IMR-90 (cell line): ENCODE results near the gene HLX. TPM values are rescaled to one million over a fixed set of nuclear protein-coding genes. Genes with fewer than 3 reads are reported as not detected.

ENCODE experiments used
- ATAC-seq: fragments of 200-7000 bp; cut with Tn5 transposase; 2 replicates; pipeline ENCODE4 v1.9.1; 2020; ENCODE audit warnings: low read depth, mild to moderate bottlenecking, moderate library complexity
- BruUV-seq: library from RNA; stranded (reverse); fragments of 400-500 nt; replicated peaks from 2 replicates; lab custom pipeline; 2021; lab: Mats Ljungman, UMichigan
- CTCF ChIA-PET: fragments of 300-600 bp; formaldehyde crosslinking; extraction: SDS; loops from one replicate; lab custom pipeline; 2021; ENCODE audit warnings: antibody characterized with exemption; lab: Yijun Ruan, JAX
- POLR2A ChIA-PET: fragments of 300-600 bp; sonication (Branson Sonifier 250); formaldehyde crosslinking; loops from one replicate; lab custom pipeline; 2022; ENCODE audit warnings: antibody characterized with exemption; ENCODE audit not compliant: unreplicated experiment; lab: Charles Lee
- DNase-seq: peaks from one replicate; pipeline ENCODE4 v3.0.0; 2013
- H2AFZ ChIP-seq: replicated peaks from 2 replicates; pipeline ENCODE3; 2013; ENCODE audit warnings: low read length, mild to moderate bottlenecking; ENCODE audit not compliant: poor library complexity
- H2AK5ac ChIP-seq: 2 replicates; pipeline ENCODE4 v1.6.1; 2013; ENCODE audit warnings: low read depth, low read length, inconsistent platforms
- H2AK9ac ChIP-seq: replicated peaks from 2 replicates; pipeline ENCODE3; 2013; ENCODE audit warnings: mild to moderate bottlenecking, low read depth, low read length, moderate library complexity; ENCODE audit not compliant: poor library complexity
- H2BK120ac ChIP-seq: 2 replicates; pipeline ENCODE4 v1.6.1; 2013; ENCODE audit warnings: low read depth, low read length, inconsistent platforms
- H2BK15ac ChIP-seq: 3 replicates; pipeline ENCODE4 v1.6.1; 2013; ENCODE audit warnings: low read depth, low read length, inconsistent platforms
- H2BK20ac ChIP-seq: 2 replicates; pipeline ENCODE4 v1.6.1; 2013; ENCODE audit warnings: low read depth, mild to moderate bottlenecking, inconsistent platforms, low read length, moderate library complexity
- H2BK5ac ChIP-seq: 2 replicates; pipeline ENCODE4 v1.6.1; 2013; ENCODE audit warnings: mild to moderate bottlenecking, low read depth, low read length, inconsistent platforms; ENCODE audit not compliant: poor library complexity, severe bottlenecking
- H3K14ac ChIP-seq: replicated peaks from 2 replicates; pipeline ENCODE4 v1.6.1; 2013; ENCODE audit warnings: low read depth, low read length, inconsistent platforms
- H3K18ac ChIP-seq: 2 replicates; pipeline ENCODE4 v1.6.1; 2013; ENCODE audit warnings: low read depth, low read length, control low read depth
- H3K23ac ChIP-seq: 2 replicates; pipeline ENCODE4 v1.6.1; 2013; ENCODE audit warnings: low read depth, low read length, inconsistent platforms
- H3K27ac ChIP-seq: 2 replicates; pipeline ENCODE4 v1.5.1; 2013; ENCODE audit warnings: mild to moderate bottlenecking, control low read depth, low read length; ENCODE audit not compliant: insufficient read depth
- H3K27me3 ChIP-seq: 2 replicates; pipeline ENCODE4 v1.6.1; 2013; ENCODE audit warnings: low read length; ENCODE audit not compliant: control insufficient read depth, insufficient read depth
- H3K36me3 ChIP-seq: 2 replicates; pipeline ENCODE4 v1.6.1; 2013; ENCODE audit warnings: low read length, mixed read lengths; ENCODE audit not compliant: control insufficient read depth, insufficient read depth
- H3K4ac ChIP-seq: 2 replicates; pipeline ENCODE4 v1.6.1; 2013; ENCODE audit warnings: low read depth, low read length, inconsistent platforms
- H3K4me1 ChIP-seq: 2 replicates; pipeline ENCODE4 v1.6.1; 2013; ENCODE audit warnings: low read length, mixed read lengths; ENCODE audit not compliant: control insufficient read depth, insufficient read depth
- H3K4me2 ChIP-seq: 2 replicates; pipeline ENCODE4 v1.6.1; 2013; ENCODE audit warnings: low read depth, mild to moderate bottlenecking, control low read depth, low read length, moderate library complexity
- H3K4me3 ChIP-seq: 2 replicates; pipeline ENCODE4 v1.5.1; 2013; ENCODE audit warnings: low read depth, mild to moderate bottlenecking, control low read depth, low read length, moderate library complexity; ENCODE audit not compliant: insufficient read depth
- H3K56ac ChIP-seq: 2 replicates; pipeline ENCODE4 v1.6.1; 2013; ENCODE audit warnings: low read length, inconsistent platforms; ENCODE audit not compliant: insufficient read depth; ENCODE audit errors: extremely low read depth
- H3K79me1 ChIP-seq, 2 experiments: 2 replicates each; pipeline ENCODE4 v1.6.1; 2013; ENCODE audit warnings: low read length in 2 of 2, inconsistent platforms in 1 of 2, low read depth in 1 of 2
- H3K9ac ChIP-seq: 2 replicates; pipeline ENCODE4 v1.6.1; 2013; ENCODE audit warnings: low read depth, low read length, control low read depth
- H3K9me1 ChIP-seq: 2 replicates; pipeline ENCODE4 v1.6.1; 2013; ENCODE audit warnings: low read length, inconsistent platforms; ENCODE audit not compliant: insufficient read depth
- H3K9me3 ChIP-seq: 2 replicates; pipeline ENCODE4 v1.6.1; 2013; ENCODE audit warnings: low read length; ENCODE audit not compliant: control insufficient read depth, insufficient read depth
- H4K20me1 ChIP-seq: 2 replicates; pipeline ENCODE4 v1.6.1; 2013; ENCODE audit warnings: low read length, inconsistent platforms; ENCODE audit not compliant: insufficient read depth
- H4K5ac ChIP-seq: 2 replicates; pipeline ENCODE4 v1.6.1; 2013; ENCODE audit warnings: mild to moderate bottlenecking, low read depth, low read length, control low read depth
- H4K8ac ChIP-seq, 2 experiments: 2 replicates each; pipeline ENCODE4 v1.6.1; 2013; ENCODE audit warnings: low read depth in 2 of 2, low read length in 2 of 2, control low read depth in 1 of 2, inconsistent platforms in 1 of 2
- H4K91ac ChIP-seq: 2 replicates; pipeline ENCODE4 v1.6.1; 2013; ENCODE audit warnings: low read depth, low read length, inconsistent platforms; ENCODE audit not compliant: insufficient read depth
- BHLHE40 ChIP-seq: fragments of 150-350 bp; IDR thresholded peaks from 2 replicates; pipeline ENCODE4 v1.6.1; 2016; ENCODE audit warnings: mild to moderate bottlenecking, low read depth, low read length
- CEBPB ChIP-seq: IDR thresholded peaks from 2 replicates; pipeline ENCODE4 v1.6.1; 2012; ENCODE audit warnings: low read depth, low read length, improper control_type of control experiment
- FOS ChIP-seq: fragments of 150-350 bp; IDR thresholded peaks from 2 replicates; pipeline ENCODE4 v1.6.1; 2016; ENCODE audit warnings: low read depth, low read length
- MAFK ChIP-seq: IDR thresholded peaks from 2 replicates; pipeline ENCODE4 v1.6.1; 2012; ENCODE audit warnings: low read depth, low read length, improper control_type of control experiment
- RAD21 ChIP-seq: IDR thresholded peaks from 2 replicates; pipeline ENCODE4 v1.6.1; 2012; ENCODE audit warnings: low read length, improper control_type of control experiment
- RCOR1 ChIP-seq: IDR thresholded peaks from 2 replicates; pipeline ENCODE4 v1.6.1; 2012; ENCODE audit warnings: mild to moderate bottlenecking, low read length, improper control_type of control experiment; ENCODE audit not compliant: insufficient replicate concordance
- RFX5 ChIP-seq: IDR thresholded peaks from 2 replicates; pipeline ENCODE4 v1.8.0; 2012; ENCODE audit warnings: low read depth, mild to moderate bottlenecking, low read length, moderate library complexity
- SMC3 ChIP-seq: fragments of 150-350 bp; IDR thresholded peaks from 2 replicates; pipeline ENCODE4 v1.6.1; 2016; ENCODE audit warnings: low read depth, mild to moderate bottlenecking, antibody characterized with exemption, low read length, moderate library complexity
- WGBS, 2 experiments: methylation state at CpG; one replicate each; pipeline versions ENCODE4 v1.1.5 to v1.1.7; 2013; ENCODE audit warnings: missing lambda C conversion rate in 2 of 2; ENCODE audit not compliant: insufficient read length in 1 of 2; ENCODE audit errors: extremely low coverage in 2 of 2; 5-methylcytosine and 5-hydroxymethylcytosine counted together
- dilution Hi-C: fragments of 300-500 bp; cut with HindIII; formaldehyde crosslinking; loops from one replicate; pipeline ENCODE4 v1.14.3; 2018; ENCODE audit warnings: low sequenced_read_pairs; ENCODE audit not compliant: unreplicated experiment
- in situ Hi-C: fragments of 300-500 bp; cut with MboI; formaldehyde crosslinking; loops from 3 replicates; pipeline ENCODE4 v1.14.3; 2019; ENCODE audit warnings: low sequenced_read_pairs, inconsistent platforms, mixed read lengths
- intact Hi-C: fragments of 100-400 bp; cut with micrococcal nuclease; formaldehyde crosslinking; loops from 2 replicates; pipeline ENCODE4 v1.10.0; 2022
- polyA plus RNA-seq, 3 experiments: library from polyadenylated mRNA; depleted of rRNA; stranded (reverse); fragments of >200 nt; gene quantifications; 2 replicates each; pipeline ENCODE4 v1.2.3, GENCODE V29; 2012; ENCODE audit warnings: low replicate concordance in 1 of 3
- total RNA-seq: library from RNA; depleted of rRNA; stranded (reverse); fragments of >200 nt; gene quantifications from 2 replicates; pipeline ENCODE4 v1.2.3, GENCODE V29; 2012
- TF ChIP-seq, protein P1 (sequence below): fragments of 150-350 bp; IDR thresholded peaks from 2 replicates; pipeline ENCODE4 v1.6.1; 2016; ENCODE audit warnings: low read depth, mild to moderate bottlenecking, low read length, moderate library complexity, borderline replicate concordance
- TF ChIP-seq, protein P2 (sequence below): conservative IDR thresholded peaks from 2 replicates; pipeline ENCODE4 v1.5.1; 2012; ENCODE audit warnings: mild to moderate bottlenecking, low read depth, low read length, improper control_type of control experiment

HLX gene
- total and polyA plus RNA-seq, 2 of the 4 experiments (the other 2 are of a cell fraction) = 4.3 to 6.1 TPM

DNA sequence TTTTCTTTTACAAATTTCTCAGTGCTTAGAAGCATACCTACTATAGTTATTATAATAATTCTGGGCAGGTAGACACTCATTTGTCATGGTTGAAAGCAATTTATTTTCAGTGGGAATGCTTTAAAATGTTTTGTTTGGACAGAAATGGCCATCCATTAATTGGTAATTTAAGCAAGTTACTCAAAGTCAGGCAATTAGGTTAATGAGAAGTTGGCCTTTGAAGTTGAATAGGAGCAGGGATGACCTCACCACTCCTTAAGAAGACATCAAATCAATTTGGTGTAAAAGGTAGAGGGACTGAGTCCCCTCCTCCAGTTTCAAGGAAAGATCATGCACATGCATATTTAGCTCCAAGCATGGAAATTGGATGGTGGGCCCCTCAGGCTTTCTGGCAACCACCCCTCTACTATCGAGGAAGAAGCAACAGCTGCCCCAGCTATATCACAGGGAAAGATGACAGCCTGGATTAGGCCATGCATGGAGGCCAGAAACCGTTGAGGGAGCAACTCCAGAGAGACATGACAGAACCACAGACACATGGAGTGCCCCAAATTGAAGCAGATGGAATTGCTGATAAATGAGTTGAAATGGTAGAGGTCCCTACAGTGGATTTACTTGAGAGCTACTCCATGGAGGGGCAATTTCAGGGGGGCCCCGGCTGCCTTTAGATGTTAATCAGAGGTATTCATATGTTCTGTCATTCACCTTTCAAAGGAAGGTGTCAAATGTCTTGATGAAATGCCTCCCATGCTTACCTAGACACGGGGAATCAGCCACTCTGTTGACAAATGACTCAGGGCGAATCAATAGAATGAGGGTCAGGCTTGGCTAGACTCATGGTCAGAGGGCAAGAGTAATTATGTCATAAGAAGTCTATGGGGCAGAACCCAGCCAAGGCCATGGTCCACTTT, 26.7 kb downstream of the HLX start:
- Histone ChIP-seq H4K91ac (no peak overlapping the region), H3K9me3 (no peaks in the 10 kb centered on the region), H3K4me1 (0 out of 2 replicates have a peak, but pooled peaks cover 2% of the 10 kb centered on the region), H3K27ac (no peak overlapping the region), H3K36me3 (no peaks in the 10 kb centered on the region), H3K23ac (no peak overlapping the region), H2BK20ac (no peak overlapping the region), H3K9ac (no peak overlapping the region), H3K18ac (no peak overlapping the region), H2BK120ac (no peak overlapping the region), H2AK5ac (no peak overlapping the region), H4K5ac (no peak overlapping the region), H3K4me3 (no peak overlapping the region), H3K79me1 (no peaks in the 10 kb centered on the region), H3K4me2 (no peak overlapping the region), H2BK5ac (no peak overlapping the region), H3K27me3 (0 out of 2 replicates have a peak, but pooled peaks cover 2% of the 10 kb centered on the region), H2BK15ac (no peak overlapping the region), H3K14ac (no peak overlapping the region), H3K56ac (no peak overlapping the region), H2AFZ (no peak overlapping the region), H2AK9ac (no peak overlapping the region), H3K9me1 (no peaks in the 10 kb centered on the region), H4K8ac (no peak overlapping the region), H4K20me1 (no peaks in the 10 kb centered on the region), H3K4ac (no peak overlapping the region)
- intact Hi-C loops (no loop called here), dilution Hi-C loops (no loop called here), in situ Hi-C loops (no loop called here)
- ATAC-seq = no peak
- CTCF ChIA-PET = no interaction called here
- 63% methylated on average over 2 of the region's 5 CpGs; no CpG with 5 or more reads in 1 of the 2 experiments for WGBS, 2 experiments
- POLR2A ChIA-PET = no interaction called here
- no TSS peak for BruUV-seq
- DNase-seq = no peak
- TF ChIP-seq, protein P1, sequence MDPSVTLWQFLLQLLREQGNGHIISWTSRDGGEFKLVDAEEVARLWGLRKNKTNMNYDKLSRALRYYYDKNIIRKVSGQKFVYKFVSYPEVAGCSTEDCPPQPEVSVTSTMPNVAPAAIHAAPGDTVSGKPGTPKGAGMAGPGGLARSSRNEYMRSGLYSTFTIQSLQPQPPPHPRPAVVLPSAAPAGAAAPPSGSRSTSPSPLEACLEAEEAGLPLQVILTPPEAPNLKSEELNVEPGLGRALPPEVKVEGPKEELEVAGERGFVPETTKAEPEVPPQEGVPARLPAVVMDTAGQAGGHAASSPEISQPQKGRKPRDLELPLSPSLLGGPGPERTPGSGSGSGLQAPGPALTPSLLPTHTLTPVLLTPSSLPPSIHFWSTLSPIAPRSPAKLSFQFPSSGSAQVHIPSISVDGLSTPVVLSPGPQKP = no peak
- TF ChIP-seq MAFK (no peak), RAD21 (no peak), SMC3 (no peak), RCOR1 (no peak), BHLHE40 (no peak), FOS (no peak), CEBPB (no peak), RFX5 (no peak)
- TF ChIP-seq, protein P2, sequence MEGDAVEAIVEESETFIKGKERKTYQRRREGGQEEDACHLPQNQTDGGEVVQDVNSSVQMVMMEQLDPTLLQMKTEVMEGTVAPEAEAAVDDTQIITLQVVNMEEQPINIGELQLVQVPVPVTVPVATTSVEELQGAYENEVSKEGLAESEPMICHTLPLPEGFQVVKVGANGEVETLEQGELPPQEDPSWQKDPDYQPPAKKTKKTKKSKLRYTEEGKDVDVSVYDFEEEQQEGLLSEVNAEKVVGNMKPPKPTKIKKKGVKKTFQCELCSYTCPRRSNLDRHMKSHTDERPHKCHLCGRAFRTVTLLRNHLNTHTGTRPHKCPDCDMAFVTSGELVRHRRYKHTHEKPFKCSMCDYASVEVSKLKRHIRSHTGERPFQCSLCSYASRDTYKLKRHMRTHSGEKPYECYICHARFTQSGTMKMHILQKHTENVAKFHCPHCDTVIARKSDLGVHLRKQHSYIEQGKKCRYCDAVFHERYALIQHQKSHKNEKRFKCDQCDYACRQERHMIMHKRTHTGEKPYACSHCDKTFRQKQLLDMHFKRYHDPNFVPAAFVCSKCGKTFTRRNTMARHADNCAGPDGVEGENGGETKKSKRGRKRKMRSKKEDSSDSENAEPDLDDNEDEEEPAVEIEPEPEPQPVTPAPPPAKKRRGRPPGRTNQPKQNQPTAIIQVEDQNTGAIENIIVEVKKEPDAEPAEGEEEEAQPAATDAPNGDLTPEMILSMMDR = no peak
